Stimulated activated CD4-positive, alpha-beta T cell treated with anti-CD3 and anti-CD28 coated beads, TNF-alpha, amount 100 ng/mL, for 48 hours (primary cell): ENCODE data around the gene FRMD6.
A peak's percentile ranks its signal among the peaks of the same experiment; 100 is the strongest.
"Not testable (repeated sequence)": the region's sequence is repeated elsewhere in the genome, so short reads cannot be mapped to it uniquely, and the experiment has no call there.

Experiments used
- DNase-seq, 3 donors: peaks; one replicate each; pipeline ENCODE4 v3.0.0-alpha.2; 2020; ENCODE audit warnings: low read depth in 3 of 3

The FRMD6 gene

GRCh38 chr14:51725061-51725460 lies 73.4 kb downstream of the FRMD6 start:
- no peak for DNase-seq

- DNase-seq, result no peak
These were observed 74.6 kb downstream of the FRMD6 start for GRCh38 chr14:51726166-51726899.

- DNase-seq, result no peak
These were observed 75.8 kb downstream of the FRMD6 start for GRCh38 chr14:51727526-51727925.

DNA sequence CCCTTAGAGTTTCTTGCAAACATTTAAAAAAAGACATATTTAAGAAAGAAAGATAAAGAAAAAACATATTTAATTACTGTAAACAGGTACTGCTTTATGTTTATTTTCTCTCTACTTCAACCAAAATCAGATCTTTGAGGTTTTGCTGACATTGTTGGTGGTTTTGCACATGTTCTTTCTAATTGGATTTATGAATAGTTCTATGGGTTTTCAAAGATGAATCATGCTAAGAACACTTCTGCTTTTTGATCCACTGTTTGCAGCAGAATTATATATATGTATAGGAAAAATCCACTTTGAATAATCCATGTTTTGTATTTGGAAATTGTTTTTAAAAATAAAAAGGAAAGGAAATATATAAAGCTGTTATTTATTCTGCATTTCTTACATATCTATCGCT lies 78.4 kb downstream of the FRMD6 start:
- no peak for DNase-seq

DNA sequence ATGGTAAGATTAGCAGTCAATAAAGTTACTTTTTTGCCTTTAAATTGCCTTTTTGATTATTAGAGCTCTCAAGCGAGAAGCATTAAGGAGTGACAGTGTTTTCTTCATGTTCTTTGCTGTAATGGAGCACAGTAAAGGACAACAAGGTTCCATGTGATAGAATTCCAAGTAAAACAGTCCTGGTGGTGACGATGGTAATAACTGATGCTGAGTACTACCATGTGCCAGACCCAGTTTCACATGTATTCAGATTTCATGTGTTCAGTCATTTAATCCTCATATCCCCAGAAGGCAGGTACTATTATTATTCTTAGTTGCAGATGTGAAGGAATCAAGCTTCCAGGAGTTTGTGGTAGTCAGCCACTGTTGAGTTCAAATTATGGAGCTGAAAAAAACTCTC lies 79.0 kb downstream of the FRMD6 start:
- no peak for DNase-seq

- DNase-seq, result no peak
These were observed 80.9 kb downstream of the FRMD6 start for GRCh38 chr14:51732494-51733112.

GRCh38 chr14:51733147-51733546 lies 81.4 kb downstream of the FRMD6 start:
- no peak for DNase-seq

- no peak for DNase-seq
These were observed 84.1 kb downstream of the FRMD6 start for GRCh38 chr14:51735851-51736250.

GRCh38 chr14:51738754-51739153 lies 87.0 kb downstream of the FRMD6 start:
- DNase-seq, result no peak

DNA sequence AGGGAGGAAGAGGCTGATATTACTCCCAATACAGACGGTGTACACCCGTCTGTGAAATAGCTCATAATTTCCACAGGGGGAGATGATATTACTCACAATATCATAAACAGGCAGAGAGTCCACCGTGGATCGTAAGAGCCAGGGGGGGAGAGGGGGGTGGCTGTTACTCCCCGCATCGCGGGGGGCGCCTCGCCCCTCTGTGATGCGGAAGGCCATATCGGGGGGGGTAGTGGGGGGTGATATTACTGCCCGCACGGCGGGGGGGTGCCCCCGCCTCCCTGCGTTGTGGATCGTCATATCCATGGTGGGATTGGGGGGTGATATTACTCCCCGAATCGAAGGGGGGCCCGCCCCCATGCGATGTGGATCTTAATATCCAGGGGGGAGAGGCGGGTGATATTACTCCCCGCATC lies 91.9 kb downstream of the FRMD6 start:
- DNase-seq, result no peak

DNA sequence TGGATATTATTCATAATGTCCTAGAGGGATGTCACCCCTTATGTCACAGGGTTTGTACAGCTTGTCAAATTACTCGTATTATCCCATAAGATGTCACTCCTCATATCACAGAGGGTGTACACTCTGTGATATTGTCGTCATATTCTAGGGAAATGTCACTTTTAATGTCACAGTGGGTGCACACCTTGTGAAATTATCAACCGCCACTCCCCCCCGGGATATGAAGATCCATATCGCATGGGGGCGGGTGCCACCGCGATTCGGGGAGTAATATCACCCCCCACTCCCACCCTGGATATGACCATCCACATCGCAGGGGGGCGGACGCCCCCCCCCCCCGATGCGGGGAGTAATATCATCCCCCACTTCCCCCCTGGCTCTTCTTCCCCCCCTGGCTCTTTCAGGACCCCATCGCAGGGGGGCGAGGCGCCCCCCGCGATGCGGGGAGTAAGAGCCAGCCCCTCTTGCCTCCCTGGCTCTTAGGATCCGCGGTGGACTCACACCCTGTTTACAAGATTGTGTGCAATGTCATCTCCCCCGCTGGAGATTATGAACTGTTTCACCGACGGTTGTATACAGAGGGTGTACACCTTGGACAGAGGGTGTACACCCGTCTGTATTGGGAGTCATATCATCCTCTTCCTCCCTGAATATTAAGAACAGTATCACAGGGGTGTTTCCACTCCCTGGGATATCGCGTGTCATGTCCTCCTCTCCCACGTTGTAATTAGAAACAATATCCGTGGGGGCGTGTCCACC lies 92.8 kb downstream of the FRMD6 start:
- no peak for DNase-seq

DNA sequence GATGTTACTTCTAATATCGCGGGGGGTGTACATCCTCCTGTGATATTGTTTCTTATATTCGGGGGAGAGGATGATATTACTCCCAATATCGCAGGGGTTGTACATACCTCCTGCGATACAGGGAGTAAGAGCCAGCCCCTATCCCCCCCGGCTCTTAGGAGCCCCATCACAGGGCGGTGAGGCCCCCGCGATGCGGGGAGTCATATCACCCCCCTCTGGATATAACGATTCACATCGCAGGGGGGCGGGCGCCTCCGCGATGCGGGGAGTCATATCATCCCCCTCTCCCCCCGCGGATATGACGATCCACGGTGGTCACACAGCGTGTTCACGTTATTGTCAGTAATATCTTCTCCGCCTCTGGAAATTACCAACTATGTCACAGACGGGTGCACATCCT lies 95.1 kb downstream of the FRMD6 start:
- DNase-seq, result not testable (repeated sequence)

DNA sequence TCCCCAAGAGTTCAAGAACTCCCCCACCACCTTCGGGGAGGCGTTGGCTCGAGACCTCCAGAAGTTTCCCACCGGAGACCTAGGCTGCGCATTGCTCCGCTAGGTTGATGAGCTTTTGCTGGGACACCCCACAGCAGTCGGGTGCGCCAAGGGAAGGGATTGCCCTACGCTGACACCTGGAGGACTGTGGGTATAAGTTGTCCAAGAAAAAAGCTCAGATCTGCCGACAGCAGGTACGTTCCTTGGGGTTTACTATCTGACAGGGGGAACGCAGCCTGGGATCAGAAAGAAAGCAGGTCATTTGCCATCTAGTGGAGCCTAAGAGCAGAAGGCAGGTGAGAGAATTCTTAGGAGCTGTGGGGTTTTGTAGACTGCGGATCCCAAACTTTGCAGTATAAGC lies 98.8 kb downstream of the FRMD6 start:
- no peak for DNase-seq

- DNase-seq, result not testable (repeated sequence)
These were observed 100.1 kb downstream of the FRMD6 start for GRCh38 chr14:51751611-51752345.

DNA sequence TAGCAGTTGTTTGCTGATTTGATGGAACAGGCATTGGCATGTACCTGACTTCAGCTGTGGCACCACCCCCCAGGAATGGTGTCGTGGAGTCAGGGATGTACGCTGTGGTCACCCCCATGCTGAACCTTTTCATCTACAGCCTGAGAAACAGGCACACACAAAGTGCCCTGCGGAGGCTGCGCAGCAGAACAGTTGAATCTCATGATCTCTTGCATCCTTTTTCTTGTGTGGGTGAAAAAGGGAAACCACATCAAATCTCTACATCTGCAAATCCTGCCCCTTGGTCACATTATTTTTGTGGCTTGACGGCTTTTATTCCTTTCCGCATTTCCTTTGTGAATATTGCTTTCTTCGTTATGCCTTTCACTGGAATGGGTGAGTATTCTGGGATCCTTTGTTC lies 106.0 kb downstream of the FRMD6 start:
- DNase-seq, result not testable (repeated sequence)

DNA sequence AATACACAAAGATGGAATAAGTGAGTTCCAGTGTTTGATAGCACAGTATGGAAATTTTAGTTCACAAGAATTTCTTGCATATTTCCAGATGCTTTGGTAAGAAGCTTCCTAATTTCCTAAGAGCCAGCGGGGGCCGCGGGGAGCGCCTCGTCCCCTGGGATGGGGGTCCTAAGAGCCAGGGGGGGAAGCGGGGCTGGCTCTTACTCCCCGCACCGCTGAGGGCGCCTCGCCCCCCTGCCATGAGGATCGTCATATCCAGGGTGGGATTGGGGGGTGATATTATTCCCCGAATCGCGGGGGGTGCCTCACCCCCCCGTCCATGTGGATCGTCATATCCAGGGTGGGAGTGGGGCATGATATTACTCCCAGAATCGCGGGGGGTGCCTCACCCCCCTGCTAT lies 108.2 kb downstream of the FRMD6 start:
- no peak for DNase-seq

- not testable (repeated sequence) for DNase-seq
These were observed 114.0 kb downstream of the FRMD6 start for GRCh38 chr14:51765726-51766125.

GRCh38 chr14:51766586-51766985 lies 114.9 kb downstream of the FRMD6 start:
- DNase-seq, result not testable (repeated sequence)

GRCh38 chr14:51769261-51769660 lies 117.6 kb downstream of the FRMD6 start:
- DNase-seq, result not testable (repeated sequence)

- DNase-seq, result no peak
These were observed 122.5 kb downstream of the FRMD6 start for GRCh38 chr14:51774209-51774608.

GRCh38 chr14:51776102-51776894 lies 124.6 kb downstream of the FRMD6 start:
- DNase-seq, result peak in 1 of 3 donors; percentile 22
